ENCODE measurements around the gene FAM222B. TPM values are rescaled to one million over a fixed set of nuclear protein-coding genes. Genes with fewer than 3 reads are reported as not detected.
"Not testable (repeated sequence)": the region's sequence is repeated elsewhere in the genome, so short reads cannot be mapped to it uniquely, and the experiment has no call there.

FAM222B gene
- total RNA-seq, 1 donor from 2014 or later = 3.2 TPM

DNA sequence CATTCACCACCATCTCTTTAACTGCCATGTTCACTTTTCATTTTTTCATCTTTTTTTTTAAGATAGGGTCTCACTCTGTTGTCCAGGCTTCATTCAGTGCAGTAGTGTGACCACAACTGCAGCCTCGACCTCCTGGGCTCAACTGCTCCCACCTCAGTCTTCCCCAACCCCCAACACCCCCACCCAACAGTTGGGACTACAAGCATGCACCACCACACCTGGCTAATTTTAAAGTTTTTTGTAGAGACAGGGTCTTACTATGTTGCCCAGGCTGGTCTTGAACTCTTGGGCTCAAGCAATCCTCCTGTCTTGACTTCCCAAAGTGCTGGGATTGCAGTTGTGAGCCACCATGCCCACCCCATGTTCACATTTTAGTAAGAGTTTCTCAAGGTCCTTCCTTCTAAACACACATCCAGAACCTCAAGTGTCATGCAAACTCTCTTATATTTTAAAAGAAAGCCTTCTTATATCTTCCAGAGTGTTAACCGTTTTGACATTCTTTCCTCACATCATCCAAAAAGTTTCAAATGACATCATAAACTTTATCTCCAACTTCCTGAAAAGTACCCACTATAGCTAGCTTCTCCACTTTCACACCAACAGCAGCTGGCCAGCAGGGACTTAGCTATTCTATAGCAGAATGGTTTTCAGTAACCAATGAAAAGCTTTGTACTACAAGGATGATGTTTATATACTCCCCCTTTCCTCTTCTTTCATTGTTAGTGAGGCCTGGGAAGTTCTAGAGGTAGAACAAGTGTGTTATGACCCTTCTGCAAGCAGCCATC, 49.5 kb downstream of the FAM222B start:
- DNase-seq (ENCODE audit: low read depth) = no peak
- no peak overlapping the region for H3K4me3 ChIP-seq (ENCODE audit: low read depth, low read length)
- H3K36me3 ChIP-seq (ENCODE audit: control insufficient read depth, insufficient read depth, low read length) = no peaks in the 10 kb centered on the region
- no peak for FAIRE-seq
- H3K27me3 ChIP-seq (ENCODE audit: control insufficient read depth, insufficient read depth, low read length) = no peaks in the 10 kb centered on the region
- TF ChIP-seq, protein P1, sequence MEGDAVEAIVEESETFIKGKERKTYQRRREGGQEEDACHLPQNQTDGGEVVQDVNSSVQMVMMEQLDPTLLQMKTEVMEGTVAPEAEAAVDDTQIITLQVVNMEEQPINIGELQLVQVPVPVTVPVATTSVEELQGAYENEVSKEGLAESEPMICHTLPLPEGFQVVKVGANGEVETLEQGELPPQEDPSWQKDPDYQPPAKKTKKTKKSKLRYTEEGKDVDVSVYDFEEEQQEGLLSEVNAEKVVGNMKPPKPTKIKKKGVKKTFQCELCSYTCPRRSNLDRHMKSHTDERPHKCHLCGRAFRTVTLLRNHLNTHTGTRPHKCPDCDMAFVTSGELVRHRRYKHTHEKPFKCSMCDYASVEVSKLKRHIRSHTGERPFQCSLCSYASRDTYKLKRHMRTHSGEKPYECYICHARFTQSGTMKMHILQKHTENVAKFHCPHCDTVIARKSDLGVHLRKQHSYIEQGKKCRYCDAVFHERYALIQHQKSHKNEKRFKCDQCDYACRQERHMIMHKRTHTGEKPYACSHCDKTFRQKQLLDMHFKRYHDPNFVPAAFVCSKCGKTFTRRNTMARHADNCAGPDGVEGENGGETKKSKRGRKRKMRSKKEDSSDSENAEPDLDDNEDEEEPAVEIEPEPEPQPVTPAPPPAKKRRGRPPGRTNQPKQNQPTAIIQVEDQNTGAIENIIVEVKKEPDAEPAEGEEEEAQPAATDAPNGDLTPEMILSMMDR (IDR thresholded peaks at IDR 0.05; ENCODE audit: insufficient read depth, low read length, severe bottlenecking) = no peak

DNA sequence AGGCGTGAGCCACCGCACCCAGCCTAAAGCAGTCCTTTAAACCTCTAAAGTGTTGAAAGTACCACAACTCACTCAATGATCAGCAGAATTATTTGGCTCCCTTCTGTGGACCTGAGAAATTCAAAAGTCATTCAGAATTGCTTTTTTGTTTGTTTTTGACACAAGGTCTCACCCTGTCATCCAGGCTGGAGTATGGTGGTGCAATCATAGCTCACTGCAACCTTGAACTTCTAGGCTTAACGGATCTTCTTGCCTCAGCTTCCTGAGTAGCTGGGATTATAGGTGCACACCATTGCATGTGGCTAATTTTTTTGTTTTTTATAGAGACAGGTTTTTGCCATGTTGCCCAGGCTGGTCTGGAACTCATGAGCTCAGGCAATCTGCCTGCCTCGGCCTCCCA, 54.5 kb downstream of the FAM222B start:
- H3K36me3 ChIP-seq (ENCODE audit: control insufficient read depth, insufficient read depth, low read length) = no peaks in the 10 kb centered on the region
- TF ChIP-seq, protein P1 (IDR thresholded peaks at IDR 0.05; ENCODE audit: insufficient read depth, low read length, severe bottlenecking) = no peak
- DNase-seq (ENCODE audit: low read depth) (no peak), FAIRE-seq (no peak)
- H3K4me3 ChIP-seq (ENCODE audit: low read depth, low read length) = no peak overlapping the region
- no peaks in the 10 kb centered on the region for H3K27me3 ChIP-seq (ENCODE audit: control insufficient read depth, insufficient read depth, low read length)

DNA sequence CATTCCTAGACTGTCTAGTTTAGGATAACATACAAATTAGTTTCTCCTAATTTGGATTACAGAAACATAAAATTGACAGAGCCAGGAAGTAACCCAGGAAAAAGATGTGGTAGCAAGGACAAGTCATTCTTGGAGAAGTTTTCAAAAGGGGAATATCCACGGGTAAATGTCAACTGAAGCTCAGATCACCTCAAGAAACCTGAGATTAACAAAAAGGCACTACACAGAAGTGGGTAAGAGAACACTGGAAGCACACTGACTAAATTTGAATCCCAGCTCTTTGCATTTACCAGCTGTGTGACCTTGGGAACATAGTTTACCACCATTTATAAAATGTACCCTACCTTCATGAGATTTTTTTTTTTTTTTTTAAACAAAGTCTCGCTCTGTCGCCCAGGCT, 59.4 kb downstream of the FAM222B start:
- Histone ChIP-seq H3K36me3 (ENCODE audit: control insufficient read depth, insufficient read depth, low read length) (peaks cover 2% of the 10 kb centered on the region), H3K27me3 (ENCODE audit: control insufficient read depth, insufficient read depth, low read length) (no peaks in the 10 kb centered on the region), H3K4me3 (ENCODE audit: low read depth, low read length) (no peak overlapping the region)
- DNase-seq (ENCODE audit: low read depth) (no peak), FAIRE-seq (no peak)
- TF ChIP-seq, protein P1 (IDR thresholded peaks at IDR 0.05; ENCODE audit: insufficient read depth, low read length, severe bottlenecking) = no peak

DNA sequence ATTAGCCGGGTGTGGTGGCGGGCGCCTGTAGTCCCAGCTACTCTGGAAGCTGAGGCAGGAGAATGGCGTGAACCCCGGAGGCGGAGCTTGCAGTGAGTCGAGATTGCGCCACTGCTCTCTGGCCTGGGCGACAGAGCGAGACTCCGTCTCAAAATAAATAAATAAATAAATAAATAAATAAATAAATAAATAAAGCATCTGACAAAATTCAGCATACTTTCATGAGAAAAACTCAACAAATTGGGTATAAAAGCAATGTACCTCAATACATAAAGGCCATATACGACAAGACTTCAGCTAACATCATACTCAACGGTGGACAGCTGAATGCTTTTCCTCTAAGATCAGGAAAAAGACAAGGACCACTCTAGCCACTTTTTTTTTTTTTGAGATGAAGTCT, 63.0 kb downstream of the FAM222B start:
- H3K4me3 ChIP-seq (ENCODE audit: low read depth, low read length); H3K36me3 ChIP-seq (ENCODE audit: control insufficient read depth, insufficient read depth, low read length); DNase-seq (ENCODE audit: low read depth); FAIRE-seq; H3K27me3 ChIP-seq (ENCODE audit: control insufficient read depth, insufficient read depth, low read length): not testable (repeated sequence)

DNA sequence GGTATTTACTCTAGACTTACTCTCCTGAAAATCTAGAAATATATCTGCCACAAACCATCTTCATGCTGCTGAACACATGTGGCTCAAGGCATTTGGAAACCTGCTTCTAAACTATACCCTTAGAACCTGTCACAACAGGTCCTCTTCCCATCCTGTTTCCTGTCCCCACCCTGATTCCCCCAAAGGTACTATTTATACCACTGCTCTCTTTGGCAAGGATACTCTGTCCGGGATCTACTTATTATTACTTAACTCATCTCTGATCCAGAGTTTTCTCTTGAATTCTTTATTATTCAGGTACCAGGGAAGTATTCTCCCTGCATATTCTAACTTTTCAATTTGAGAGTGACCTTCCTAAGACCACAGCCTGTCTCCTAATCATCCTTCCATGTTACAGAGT, 65.4 kb downstream of the FAM222B start:
- TF ChIP-seq, protein P1 (IDR thresholded peaks at IDR 0.05; ENCODE audit: insufficient read depth, low read length, severe bottlenecking) = no peak
- Histone ChIP-seq H3K4me3 (ENCODE audit: low read depth, low read length) (no peak overlapping the region), H3K27me3 (ENCODE audit: control insufficient read depth, insufficient read depth, low read length) (no peaks in the 10 kb centered on the region), H3K36me3 (ENCODE audit: control insufficient read depth, insufficient read depth, low read length) (peaks cover 3% of the 10 kb centered on the region)
- FAIRE-seq = no peak
- DNase-seq (ENCODE audit: low read depth) = peak; percentile 80

DNA sequence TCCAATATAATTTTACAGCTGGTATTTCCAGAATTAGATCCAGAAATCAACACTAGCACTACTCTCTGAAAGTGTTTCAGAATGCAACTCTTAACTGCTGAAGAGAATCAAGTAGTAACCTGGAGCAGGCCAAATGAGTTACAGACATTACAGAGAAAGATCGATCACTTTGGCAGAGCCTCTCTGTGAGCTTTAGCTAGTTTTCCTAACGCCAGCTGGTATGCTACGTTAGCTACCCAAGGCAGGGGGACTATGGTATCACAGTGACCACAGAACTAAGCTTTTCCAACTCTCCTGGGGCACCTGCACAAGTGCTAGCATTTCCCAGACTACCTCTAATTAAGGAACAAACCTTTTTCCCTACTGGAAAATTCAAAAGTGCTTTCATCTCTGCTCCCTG, 68.4 kb downstream of the FAM222B start:
- Histone ChIP-seq H3K36me3 (ENCODE audit: control insufficient read depth, insufficient read depth, low read length) (peaks cover 1% of the 10 kb centered on the region), H3K4me3 (ENCODE audit: low read depth, low read length) (no peak overlapping the region), H3K27me3 (ENCODE audit: control insufficient read depth, insufficient read depth, low read length) (no peaks in the 10 kb centered on the region)
- DNase-seq (ENCODE audit: low read depth) (no peak), FAIRE-seq (no peak)
- TF ChIP-seq, protein P1 (IDR thresholded peaks at IDR 0.05; ENCODE audit: insufficient read depth, low read length, severe bottlenecking) = no peak
